ENCODE measurements around the gene ARHGAP8.
"Not testable (repeated sequence)": the region's sequence is repeated elsewhere in the genome, so short reads cannot be mapped to it uniquely, and the experiment has no call there.

Gene ARHGAP8

DNA sequence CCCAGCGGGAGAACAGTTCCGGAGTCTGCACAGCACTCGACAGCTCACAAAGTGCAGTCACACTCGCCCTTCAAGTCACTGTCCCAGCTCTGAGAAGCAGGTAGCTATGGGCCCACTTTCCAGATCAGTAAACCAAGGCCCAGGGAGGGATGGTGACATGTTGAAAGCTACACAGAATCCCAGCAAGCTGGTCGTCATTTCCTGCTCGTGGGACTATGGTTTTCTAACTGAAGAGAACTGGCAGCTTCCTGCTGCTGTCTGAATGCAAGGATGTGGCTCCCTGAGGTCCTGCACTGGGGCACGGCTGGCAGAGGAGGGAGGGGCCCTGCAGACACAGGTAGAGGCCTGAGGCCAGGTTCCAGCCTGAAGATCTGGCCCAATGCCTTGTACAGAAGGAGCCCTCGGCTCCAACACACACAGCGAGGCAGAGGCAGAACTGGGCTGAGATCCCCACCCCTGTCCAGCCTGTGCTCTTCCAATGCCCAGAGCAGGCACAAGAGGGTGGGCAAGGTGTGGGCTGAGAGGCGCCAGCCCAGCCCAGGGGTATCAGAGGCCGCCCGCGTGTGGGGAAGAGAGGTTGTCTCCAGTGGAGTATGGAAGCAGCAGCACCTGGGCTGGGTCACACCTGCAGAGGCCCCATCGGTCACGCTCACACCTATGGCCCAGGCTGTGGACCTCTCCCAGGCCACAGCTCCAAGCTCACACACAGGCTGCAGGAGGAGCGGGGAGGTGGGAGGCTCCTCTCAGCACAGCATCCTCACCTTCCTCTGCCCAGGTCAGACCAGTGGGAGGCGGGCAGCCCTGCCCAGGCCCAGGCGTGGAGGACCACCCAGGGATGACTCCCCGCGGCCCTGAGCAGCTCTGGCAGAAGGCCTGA, 138.3 kb downstream of the ARHGAP8 start:
- no peak for DNase-seq

DNA sequence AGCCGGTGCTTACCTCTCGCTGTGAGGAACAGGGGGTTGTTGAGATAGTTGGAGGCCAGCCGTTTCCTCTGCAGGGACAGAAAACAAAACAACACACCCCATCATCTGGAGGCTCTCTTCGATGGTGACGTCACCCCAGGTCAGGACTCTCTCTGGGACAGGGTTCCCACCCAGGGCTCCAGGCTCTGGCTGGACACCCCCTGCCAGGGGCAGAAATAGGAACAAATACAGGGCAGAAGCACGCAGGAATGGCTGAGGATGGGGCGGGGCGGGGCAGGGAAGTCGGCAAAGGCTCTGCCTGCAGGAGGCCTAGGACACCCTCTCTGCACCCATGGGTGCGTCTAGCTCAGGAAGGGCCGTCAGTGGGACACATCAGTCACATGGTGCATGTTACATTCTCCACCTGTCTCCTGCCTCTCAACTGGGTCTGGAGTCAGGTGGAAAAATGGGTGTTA, 138.9 kb downstream of the ARHGAP8 start:
- no peak for DNase-seq

DNA sequence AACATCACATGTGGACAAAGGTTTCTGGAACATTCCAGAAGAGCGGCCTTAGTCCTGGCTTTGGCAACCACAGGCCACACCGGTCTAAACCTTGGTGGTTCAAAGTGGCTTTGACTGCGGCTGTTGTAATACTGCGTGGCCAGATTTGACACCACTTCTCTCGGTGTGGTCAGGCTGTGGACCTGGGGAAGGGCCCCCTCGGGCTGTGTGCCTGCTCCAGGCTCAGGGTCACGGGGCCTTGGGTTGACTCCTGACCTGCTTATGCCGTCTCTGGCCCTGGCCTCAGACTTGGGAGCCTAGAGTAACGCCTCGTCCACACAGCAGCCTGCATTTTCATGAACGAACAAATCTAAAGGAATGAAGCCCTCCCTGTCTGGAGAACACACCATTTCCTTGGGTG, 139.4 kb downstream of the ARHGAP8 start:
- no peak for DNase-seq

DNA sequence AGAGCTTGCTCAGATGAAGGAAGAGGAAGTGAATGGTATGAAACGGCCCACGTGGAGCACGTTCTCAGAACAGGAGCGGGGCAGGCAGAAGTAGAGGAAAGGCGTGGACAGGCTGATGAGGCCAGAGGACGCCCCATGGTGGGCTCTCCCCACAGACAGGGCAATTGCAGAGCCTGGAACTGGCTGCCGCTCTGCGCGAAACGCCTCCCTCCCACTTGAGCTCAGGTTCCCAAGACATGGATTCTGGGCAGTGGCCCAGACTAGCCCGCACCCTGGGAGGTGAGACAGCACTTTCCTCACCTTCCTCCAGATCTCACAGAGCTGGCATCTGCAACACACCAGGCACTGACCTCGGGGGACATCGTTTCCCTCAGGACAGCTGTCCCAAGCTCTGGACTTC, 139.9 kb downstream of the ARHGAP8 start:
- DNase-seq = no peak

DNA sequence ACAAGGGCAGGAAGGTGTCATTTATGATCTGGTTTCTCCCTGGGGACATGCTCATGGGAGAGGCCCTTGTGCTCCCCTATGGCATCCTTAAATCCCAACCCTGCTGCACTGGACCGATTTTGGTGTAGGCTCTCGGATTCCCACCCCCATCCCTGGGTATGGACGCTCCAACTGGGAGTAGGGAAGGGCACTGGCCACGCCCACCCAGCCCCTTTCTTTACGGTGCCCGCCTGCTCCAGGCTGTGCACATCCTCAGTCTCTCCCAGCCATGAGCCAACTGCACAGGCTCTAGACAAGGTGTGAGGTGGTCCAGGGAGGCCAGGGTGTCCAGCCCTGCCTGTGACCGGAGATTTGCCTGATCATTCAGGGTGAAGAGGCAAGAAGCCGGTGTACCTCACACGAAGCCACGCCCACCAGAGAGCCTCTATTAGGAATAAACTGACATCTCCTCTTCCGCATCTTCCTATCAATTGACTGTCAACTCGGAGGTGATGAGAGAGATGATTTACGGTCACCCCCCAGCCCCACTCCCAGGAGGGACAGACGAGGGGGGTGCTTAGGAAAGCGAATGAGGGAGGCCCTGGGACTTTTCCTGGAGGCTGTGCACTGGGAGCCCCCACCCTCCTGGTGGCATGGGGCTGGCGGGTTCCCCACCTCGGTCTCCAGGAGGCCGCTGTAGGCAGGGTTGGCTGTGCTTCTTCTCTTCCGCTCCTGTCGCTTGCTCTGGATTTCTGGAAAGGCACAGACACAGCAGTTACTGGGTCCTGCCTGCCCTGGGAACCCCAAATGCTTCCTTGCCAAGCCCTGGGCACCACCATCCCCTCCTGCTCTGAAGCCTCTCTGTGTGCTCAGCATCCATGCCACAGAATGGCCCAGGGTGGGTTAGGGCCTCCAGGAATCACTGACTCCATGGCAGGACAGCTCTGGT, 140.7 kb downstream of the ARHGAP8 start:
- no peak for DNase-seq

DNA sequence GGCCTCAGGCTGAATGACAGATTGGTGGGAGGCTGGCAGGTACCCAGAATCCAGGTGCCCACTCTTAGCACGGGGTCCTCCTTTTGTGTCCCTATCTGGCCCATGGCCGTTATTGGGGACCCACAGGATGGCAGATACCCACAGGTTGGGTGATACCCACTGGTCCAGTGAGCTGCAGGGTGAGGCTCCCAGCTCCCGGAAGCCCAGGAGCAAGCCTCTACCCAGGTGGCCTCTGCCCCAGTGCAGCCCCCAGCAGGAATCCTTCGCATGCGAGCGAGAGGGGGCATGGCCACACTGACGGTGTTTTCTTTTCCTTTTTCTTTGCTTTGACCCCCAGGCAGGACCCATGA, 141.3 kb downstream of the ARHGAP8 start:
- DNase-seq = no peak

DNA sequence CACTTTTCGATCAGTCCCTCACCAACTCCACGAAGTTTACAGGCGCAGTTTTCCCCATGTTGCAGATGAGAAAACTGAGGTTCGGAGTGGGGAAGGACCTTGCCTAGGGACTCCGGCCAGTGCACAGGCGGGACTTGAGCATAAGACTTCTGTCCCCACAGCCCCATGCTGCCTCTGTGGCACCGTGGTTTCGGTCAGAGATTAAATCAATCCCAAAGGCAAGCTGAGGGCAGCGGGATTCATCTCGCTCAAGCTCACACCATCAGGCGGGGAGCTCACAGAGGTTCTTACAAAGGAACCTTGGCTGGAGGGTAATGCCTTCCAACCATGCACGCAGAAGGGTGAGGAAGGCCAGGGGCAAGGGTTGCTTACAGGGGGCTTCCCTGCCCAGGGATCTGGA, 141.9 kb downstream of the ARHGAP8 start:
- no peak for DNase-seq

DNA sequence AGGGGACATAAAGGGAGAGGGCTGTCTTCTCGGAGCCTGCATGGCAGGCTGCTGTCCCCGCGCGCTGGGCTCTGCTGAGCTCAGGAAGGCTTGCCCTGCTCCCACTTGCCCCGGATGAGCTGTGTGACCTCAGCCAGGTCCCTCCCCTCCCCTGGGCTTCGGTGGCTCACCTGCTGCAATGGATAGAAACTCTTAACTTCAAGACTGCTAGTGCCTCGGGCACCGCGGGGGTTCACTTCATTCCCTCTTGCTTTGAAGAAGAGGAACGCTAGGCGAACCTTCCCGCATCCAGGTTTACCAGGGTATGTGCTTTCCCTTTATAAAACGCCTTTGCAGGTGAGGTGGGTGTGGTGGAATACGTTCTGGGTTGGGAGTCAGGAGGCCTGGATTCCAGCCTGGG, 142.4 kb downstream of the ARHGAP8 start:
- no peak for DNase-seq

DNA sequence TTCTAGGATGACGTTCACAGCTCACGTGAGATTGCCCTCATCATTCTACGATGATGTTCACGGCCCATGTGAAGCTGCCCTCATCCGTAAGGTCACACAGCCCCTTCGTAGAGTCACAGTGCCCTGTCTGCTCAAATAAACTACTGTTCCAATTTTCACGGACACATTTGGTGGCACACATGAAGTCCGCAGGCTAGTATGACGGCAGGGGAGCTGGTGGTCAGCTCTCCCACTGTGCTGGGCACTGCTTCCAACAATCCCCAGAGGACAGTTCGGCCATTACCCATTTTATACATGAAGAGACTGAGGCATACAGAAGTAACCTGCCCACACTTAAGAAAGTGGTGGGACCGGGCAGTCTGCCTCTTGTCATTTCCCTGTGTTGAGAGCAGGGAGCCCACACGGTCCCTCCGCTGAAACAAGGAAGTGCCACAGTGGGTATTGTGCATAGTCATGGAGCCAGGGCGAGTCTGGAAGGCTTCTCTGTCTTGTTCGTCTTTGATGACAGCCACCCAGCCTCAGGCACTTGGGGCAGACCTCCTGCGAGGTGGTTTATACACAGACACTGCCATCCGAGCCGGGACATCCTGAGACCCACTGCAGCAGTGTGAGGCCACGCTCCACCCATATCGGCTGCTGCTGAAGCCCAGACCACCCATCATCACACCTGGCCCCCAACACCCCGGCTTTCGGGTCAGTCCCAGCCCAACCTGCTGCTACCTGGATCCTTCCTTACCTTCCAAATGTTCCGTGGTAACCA, 143.1 kb downstream of the ARHGAP8 start:
- DNase-seq = no peak

DNA sequence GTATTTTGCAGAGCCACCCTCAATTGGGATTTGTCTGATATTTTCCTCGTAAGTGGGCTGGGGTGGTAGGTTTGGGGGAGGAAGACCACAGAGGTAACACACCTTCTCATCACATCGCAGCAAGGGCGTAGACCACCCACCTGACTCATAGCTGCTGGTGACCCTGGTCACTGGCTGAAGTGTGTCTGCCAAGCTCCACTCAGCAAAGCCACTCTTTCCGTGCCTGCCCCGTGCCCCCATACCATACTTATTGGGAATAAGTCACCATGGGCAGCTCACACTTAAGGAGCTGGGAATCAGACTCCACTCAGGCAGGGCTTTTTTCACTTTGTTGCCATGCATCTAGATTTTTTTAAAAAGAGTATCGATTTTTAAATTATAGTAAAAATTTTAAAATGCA, 145.9 kb downstream of the ARHGAP8 start:
- no peak for DNase-seq

DNA sequence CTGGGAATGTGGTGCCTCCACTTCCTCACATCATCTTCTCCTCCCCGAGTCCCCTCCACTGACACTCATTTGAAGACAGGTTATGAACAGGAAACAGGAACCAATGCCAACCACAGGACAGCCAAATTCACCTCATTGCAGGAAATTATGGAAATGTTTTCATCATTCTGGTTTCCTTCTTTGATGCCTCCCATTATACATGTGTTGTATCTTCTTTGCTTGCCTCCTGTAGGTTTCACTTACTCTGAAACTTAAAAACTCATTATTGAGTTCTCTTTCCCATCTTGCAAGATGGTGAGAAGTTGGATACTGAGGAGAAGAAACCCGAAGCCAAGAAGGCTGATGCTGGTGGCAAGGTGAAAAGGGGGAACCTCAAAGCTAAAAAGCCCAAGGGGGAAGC, 148.9 kb downstream of the ARHGAP8 start:
- no peak for DNase-seq

DNA sequence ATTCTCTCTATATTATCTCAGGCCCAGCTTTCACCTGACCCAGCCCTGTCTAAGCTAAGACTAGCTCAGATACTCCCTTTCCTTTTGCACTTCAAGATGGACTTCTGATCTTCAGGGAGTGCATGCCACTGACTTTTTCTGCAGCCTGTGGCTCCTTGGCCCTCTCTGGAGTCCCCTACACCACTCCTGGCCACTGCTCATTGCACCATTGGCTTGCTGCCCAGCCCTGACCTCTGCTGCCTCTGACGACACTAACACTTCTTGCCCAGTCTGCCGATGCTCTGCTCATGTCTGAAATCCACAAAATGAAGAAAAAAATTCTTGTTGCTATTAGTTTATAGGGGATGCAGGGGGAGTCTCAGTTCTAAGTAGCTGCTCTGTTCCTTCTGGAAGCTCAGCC, 150.8 kb downstream of the ARHGAP8 start:
- not testable (repeated sequence) for DNase-seq

DNA sequence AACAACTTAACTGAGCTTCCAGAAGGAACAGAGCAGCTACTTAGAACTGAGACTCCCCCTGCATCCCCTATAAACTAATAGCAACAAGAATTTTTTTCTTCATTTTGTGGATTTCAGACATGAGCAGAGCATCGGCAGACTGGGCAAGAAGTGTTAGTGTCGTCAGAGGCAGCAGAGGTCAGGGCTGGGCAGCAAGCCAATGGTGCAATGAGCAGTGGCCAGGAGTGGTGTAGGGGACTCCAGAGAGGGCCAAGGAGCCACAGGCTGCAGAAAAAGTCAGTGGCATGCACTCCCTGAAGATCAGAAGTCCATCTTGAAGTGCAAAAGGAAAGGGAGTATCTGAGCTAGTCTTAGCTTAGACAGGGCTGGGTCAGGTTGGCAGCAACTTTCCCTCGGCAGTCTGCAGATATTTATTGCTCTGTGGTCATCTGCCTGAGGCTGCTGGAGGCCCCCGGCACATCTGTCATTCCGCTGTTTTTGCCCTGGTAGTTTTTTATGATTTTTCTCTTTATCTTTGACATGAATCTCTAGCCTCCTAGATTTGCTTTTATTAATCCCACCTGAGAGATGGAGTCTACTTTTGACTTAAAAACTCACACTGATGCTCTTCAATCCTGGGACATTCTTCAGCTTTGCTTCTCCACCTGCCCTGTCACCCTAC, 152.2 kb downstream of the ARHGAP8 start:
- not testable (repeated sequence) for DNase-seq

DNA sequence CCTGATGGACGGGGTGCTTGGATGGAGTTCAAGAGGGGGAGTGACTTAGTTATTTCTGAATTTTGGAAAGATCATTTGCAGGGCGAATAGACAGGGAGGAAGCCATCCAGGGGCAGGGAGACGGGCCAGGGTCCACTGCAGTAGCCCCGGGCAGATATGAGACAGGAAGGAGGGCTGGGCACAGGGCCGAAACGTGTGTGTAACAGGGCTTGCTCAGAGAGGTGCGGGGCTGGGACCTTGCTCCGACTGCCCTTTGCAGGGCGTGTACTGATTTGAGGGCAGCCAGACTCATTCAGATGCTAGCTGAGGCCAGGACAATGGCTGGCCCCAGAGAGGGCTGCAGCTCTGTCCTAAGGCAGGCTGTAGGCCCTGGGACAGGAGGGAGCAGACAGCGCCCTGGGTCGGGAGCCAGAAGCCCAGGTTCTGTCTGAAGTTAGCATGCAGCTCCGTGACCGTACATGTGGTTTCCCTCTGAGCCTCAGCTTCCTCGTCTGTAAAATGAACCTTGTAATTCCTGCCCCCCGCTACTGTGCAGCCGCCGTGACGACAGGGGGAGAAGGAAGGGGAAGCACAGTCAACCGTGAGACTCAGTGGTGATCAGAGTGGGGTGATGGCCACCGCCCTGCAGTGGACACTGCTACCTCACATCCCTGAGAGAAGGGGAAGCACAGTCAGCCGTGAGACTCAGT, 154.0 kb downstream of the ARHGAP8 start:
- no peak for DNase-seq

DNA sequence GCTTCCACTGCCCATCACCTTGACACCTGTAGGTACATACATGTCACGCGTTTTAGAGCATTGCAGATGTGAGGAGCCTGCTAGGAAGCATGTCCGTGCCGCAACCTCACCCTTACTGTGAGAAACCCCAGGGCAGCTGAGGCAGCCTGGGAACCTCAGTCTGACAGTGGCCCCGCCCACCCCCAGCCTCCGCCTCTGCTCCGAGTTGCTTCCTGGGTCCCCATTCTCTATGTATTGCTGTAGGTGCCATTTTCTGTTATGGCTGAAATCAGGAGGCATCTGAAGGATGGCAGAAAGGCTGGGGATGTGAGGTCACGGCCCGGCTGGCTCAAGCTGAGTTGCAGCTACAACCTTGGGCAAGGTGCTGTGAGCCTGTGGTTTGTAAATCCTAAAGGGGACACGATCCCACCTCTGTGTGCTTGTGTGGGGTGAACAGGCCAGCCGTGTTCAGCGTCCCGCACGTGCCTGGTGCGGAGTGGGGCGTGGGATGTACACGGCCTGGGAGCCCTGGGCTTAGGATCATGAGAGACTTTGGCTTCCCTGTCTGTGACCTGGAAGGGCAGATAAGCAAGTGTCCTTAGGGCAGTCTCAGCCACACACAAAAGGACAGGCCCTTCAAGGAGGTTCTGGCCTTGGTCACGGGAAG, 154.7 kb downstream of the ARHGAP8 start:
- no peak for DNase-seq

DNA sequence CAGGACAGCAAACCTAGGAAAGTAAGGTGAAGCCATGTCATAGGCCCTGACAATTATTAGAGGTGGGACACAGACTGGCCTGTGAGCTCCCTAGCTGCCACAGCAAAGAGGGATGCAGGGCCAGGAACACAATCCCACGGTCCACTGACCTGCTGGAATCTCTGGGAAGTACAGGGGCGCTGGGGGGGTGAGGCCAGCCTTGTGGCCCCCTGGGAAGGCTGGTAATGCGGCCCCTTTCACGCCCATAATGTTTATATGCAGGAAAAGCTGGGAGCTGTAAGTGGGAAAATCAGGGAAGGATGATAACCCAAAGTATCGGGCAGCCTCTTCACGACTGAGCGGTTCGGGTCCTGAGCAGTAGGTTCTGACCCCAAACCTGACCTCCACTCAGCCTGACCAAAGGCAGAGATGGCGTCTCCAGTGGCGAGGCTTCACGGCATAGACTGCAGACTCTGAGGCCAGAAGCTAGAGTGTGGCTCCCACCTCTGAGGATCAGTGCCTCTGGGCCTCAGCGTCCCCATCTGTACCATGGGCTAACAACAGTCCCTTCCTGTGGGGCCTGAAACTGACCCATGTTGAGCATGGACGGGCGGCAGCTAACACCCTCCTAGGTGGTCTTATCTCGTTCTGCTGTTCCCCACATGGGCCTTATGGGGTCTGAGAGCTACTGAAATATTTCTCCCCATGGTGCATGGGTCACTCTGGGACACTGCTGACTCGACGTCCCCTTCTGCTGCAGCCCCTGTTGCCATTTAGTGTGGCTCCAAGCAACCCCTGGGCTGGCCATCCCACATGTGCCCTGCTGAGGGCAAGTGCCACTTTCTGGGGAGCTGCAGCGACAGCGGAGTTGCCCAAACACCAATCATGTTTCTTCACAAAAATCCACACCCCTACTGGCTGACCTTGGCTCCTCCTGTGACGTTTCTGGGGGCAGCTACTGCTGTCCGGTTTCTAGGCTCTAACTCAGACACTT, 155.7 kb downstream of the ARHGAP8 start:
- DNase-seq = no peak

DNA sequence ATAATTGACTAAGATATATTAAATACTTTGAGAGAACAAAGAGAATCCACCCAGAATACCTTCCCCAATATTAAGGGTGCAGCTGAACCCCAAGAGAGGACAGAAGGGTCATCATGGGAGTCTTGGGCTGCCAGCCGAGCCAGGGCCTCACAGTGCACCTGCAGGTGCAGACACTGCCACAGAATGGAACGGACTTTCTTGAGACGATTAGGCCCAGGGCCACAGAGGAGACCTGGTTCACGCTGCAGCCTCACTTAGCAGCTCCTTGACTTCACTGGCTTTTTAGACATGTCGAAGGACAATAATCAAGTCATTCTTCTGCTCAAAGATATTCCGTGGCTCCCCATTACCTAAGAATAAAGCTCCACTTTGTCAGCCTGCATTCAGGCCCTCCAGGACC, 156.9 kb downstream of the ARHGAP8 start:
- DNase-seq = no peak
